ENCODE data around the gene SRSF12.

DNA sequence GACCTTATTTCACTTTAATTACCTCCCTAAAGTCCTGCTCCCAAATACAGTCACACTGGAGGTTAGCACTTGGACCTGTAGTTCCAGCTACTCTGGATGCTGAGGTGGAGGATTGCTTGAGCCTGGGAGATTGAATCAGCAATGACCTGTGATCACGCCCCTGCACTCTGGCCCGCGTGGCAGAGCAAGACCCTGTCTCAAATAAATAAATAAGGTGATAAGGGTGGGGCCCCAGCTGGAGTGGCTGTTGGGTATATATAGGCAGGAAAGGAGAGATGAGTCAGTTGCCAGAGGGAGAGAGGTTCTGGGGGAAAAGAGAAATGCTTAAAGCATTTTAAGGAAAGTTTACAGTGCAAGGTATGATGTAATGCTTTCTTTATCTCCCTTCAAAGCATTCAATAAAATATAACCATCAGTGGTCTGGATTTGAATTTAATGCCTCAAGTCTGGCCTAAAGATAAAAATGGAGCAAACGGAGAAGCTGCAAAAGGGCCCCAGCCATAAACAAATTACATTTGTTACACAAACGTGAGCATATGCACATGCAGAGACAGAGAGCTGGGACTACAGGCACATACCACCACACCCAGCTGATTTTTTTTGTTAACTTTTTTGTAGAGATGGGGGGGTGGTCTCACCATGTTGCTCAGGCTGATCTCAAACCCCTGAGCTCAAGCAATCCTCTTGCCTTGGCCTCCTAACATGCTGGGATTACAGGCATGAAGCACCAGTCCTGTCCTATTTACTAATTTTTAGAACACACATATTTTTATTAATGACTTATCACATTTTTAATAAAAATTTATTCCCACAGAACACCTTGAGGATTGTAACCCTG lies 21.9 kb upstream of the SRSF12 start:
- TF ChIP-seq FOSL1 (IDR thresholded peaks at IDR 0.05; ENCODE audit: low read depth), result no peak
- TF ChIP-seq, protein P1, sequence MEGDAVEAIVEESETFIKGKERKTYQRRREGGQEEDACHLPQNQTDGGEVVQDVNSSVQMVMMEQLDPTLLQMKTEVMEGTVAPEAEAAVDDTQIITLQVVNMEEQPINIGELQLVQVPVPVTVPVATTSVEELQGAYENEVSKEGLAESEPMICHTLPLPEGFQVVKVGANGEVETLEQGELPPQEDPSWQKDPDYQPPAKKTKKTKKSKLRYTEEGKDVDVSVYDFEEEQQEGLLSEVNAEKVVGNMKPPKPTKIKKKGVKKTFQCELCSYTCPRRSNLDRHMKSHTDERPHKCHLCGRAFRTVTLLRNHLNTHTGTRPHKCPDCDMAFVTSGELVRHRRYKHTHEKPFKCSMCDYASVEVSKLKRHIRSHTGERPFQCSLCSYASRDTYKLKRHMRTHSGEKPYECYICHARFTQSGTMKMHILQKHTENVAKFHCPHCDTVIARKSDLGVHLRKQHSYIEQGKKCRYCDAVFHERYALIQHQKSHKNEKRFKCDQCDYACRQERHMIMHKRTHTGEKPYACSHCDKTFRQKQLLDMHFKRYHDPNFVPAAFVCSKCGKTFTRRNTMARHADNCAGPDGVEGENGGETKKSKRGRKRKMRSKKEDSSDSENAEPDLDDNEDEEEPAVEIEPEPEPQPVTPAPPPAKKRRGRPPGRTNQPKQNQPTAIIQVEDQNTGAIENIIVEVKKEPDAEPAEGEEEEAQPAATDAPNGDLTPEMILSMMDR (IDR thresholded peaks at IDR 0.05 in 2 of 3, conservative IDR thresholded peaks at IDR 0.05 in 1 of 3; ENCODE audit: borderline replicate concordance in 1 of 3, insufficient read depth in 1 of 3, low read depth in 2 of 3, low read length in 2 of 3), result no peak
- TF ChIP-seq REST (IDR thresholded peaks at IDR 0.05; ENCODE audit: low read depth), result no peak
- no peak for TF ChIP-seq POLR2A (IDR thresholded peaks at IDR 0.05; ENCODE audit: borderline replicate concordance, extremely low read depth, insufficient read depth, insufficient read length)
- TF ChIP-seq, protein P2, sequence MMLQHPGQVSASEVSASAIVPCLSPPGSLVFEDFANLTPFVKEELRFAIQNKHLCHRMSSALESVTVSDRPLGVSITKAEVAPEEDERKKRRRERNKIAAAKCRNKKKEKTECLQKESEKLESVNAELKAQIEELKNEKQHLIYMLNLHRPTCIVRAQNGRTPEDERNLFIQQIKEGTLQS (IDR thresholded peaks at IDR 0.05), result no peak
- no peak for TF ChIP-seq CBX3 (IDR thresholded peaks at IDR 0.05; ENCODE audit: low read depth)
- no peak for TF ChIP-seq CEBPB (IDR thresholded peaks at IDR 0.05; ENCODE audit: low read depth)
- TF ChIP-seq YY1 (IDR thresholded peaks at IDR 0.05; ENCODE audit: extremely low read depth, insufficient replicate concordance, low read depth, low read length), result no peak
- TF ChIP-seq ZNF274 (IDR thresholded peaks at IDR 0.05; ENCODE audit: low read depth, low read length), result no peak
- no peak for TF ChIP-seq EZH2phosphoT487 (IDR thresholded peaks at IDR 0.05; ENCODE audit: borderline replicate concordance)
- no peak for TF ChIP-seq RAD21 (IDR thresholded peaks at IDR 0.05; ENCODE audit: low read depth)
